ENCODE measurements around the gene ANKRD39.
"Not testable (repeated sequence)": the region's sequence is repeated elsewhere in the genome, so short reads cannot be mapped to it uniquely, and the experiment has no call there.

The ANKRD39 gene

DNA sequence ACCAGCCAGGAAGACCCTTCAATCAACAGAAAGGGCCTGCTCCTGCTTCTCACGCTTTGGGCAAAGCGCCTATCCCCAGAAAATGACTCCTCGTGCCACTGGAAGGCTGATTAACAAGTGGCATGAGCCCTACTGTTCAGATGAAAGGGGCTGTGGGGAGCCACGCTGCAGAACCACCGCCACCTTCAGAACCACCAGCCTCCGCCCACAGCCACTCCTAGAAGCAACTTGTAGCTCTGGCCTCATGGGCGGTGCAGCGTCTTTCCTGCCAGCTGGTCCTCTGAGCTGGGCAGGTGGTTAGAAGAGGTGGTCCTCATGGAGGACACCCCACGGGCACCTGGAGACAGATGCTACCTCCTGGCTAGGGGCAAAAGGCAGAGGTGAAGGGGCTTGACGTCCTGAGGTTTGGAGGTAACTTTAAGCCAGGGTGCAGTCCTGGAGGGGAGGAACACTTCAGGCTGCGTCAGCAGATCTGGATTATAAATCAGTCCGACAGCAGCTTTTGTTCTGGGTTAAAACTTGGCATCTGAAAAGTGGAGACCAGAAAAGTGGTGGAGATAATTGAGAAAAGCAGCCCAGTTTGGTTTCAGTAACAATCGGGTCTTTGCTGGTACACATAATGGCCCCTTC, 12.9 kb upstream of the ANKRD39 start:
- DNase-seq = peak; percentile 36

DNA sequence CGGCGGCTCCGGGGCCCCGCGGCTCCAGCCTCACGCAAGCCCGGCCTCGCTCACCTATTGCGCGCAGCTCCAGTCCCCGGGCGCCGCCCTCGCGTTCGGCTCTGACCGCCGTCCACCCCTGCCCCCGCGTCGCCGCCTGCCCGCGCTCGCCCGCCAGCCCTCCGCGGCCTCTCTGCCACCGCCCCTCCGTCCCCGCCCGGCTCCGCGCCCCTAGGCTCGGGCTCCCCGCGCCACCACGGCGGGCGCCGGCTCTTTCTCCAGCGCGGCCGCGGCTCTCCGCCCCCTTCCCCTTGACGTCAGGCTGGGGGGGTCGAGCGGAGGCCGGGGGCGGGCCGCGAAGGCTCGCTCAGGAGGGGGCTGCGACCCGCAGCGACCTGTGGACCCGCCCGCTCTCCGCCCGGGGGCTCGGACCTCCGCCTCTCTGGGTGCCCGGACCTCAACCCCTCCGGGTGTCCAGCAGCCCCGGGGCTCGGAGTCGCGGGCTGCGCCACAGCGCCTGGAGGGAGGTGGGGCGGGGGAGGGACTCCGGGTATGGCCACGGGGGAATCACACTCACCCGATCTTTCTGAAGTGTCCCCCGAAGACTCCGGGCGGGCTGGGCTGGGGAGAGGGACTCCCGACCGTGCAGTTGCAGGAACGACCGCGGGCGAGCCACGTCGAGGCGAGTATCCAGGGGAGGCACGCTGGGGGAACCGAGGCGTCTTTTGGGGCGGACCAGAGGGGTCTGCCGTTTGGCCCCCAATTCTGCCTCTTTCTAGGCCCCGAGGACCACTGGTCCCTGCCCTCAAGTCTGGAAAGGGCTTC, 12.2 kb upstream of the ANKRD39 start, which contains the start of gene SEMA4C:
SEMA4C (minus strand) TSS at position 259 of the 804 bp plus-strand sequence. CDS start 2,194 bp downstream, outside the sequence.
- DNase-seq = peak; percentile 42

DNA sequence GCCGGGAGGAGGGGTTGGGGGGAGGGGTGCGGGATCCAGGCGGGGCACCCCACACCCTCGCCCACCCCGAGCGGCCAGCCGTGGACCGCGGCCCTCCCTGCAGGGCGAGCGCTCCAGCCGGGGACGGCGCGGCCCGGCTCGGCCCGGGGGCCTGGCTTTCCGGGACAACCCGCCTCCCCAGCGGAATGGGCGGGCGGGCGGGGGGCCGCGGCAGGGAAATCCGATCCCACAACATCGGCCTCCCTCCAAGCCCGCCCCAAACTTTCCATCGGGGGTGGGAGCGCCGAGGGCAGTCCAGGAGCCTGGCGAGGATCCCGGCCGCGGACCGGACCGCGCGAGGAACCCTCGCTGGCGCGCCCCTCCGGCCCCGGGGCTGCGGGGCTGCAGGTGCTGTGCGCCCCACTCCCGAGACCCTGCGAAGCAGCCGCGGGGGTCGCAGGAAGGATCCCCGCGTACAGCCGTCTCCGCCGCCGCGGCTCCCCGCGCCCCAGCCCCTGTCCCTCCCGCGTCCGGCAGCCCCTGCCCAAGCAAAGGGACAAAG, 11.5 kb upstream of the ANKRD39 start:
- DNase-seq = no peak

DNA sequence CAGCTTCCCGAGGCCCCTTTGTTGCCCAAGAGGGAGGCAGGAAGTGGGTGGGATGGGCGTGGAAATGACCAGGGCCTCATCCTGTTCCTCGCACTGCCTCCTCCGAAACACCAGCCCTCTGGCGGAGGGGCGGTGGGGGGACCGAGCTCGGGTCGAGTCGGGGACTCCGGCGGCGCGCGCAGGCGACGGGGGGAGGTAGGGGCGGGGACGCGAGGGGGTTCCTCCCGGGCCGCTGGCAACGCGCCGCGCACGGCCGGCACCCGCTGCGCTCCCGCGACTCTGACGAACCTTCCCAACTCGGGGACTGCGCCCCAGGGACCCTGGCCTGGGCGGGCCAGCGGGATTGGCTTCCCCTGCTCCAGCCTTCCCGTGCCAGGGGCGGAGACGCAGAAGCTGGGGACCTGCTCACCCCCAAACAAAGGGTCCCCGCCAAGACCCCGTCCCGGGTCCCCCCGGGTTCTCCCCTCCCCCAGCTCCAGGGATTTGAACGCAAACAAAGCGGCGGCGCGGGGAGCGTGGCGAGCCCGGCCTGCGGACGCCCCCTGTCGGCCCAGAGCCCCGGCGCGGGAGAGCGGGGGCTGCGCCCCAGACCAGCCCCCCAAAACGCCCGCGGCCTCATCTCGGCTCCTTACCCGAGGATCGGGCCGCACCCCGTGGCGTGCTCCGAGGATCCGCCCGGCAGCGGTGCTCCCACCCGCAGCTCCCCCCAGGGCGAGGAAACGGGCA, 10.9 kb upstream of the ANKRD39 start:
- DNase-seq = peak; percentile 51

DNA sequence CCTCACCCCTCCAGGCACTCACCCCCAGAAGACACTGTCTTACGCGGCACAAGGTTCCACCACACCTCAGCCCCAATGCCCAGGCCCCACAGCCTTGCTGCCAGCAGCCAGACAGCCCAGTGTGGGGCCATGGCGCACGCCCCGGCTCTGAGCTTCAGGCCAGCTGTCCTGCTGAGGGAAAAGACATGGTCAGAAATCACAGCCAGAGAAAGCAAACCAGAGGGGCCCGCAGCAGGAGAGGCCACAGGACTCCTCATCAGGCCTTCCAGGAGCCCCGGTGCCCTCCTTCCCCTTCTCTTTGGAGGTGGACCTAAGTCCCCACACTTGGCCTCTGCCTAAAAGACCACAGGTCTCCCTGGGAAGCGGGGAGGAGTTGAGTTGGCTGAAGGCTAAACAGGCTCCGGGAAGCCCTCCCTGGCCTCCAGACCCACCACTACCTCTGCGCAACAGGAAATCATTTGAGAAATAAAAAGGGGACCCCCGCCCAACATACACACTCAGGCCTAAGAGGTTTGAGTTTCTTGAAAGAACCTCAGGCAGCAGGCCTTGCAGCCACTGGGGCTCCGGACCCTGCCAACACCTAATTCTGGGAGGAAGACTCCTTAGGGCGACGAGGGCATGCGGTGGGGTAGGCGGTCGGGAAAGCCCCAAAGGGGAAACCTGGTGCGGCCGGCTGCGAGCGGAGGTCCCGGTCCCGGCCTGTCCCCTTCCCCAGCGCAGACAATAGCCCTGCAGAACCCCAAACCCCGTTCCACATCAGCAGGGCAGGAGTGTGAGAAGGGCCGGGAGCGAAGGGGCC, 10.1 kb upstream of the ANKRD39 start:
- DNase-seq = no peak

DNA sequence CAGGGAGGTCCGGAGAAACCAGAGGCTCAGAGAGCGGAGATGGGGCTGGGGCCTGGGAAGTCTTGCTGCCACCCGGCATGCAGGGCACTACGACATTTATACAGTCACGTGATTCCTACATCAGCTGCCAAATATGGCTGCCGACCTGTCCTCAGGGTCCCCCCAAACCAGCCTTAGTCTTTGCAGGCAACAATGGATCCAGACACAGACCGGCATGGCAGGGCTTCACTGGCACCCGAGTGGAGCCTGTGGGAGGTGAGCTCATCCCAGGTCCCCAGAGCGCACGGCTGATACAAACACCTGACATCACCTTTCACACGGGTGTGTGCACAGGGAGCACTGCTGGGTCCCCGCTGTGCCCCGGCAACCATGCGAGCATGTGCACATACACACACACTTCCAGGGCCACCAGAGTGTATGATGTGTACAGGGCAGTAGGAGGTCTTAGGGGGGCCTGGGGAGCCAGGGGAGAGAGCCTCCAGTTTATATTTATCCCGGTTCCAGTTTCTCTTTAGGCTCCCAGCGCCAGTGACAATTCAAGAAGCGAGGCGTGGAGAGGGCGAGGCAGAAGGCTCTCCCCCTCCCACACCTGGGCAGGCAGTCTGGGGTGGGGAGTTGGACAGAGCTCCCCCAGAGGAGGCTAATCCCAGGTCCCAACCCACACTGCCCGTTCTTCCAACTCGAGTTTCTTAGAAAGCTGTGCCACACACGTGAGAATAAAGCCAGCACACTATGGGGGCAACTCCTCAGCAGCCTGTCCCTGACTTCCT, 9.4 kb upstream of the ANKRD39 start:
- no peak for DNase-seq

DNA sequence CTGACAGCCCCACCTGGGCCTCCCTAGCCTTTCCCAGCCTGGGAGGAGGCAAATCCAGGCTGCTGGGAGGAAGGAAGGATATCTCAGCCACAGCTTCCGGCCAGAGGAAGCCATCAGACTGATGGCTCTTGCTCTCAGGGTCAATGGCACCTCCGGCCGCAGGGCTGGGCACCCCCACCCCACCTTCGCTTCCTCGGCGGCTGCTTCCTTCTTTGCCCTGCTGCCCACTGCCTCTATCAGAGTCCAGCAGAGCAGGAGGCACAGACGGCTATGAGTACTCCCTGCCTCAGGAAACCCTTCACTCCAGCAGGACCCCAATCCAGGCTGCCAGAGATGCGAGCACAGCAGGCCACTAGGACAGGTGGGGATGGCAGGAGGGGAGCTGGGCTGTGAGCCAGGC, 8.8 kb upstream of the ANKRD39 start:
- DNase-seq = no peak

DNA sequence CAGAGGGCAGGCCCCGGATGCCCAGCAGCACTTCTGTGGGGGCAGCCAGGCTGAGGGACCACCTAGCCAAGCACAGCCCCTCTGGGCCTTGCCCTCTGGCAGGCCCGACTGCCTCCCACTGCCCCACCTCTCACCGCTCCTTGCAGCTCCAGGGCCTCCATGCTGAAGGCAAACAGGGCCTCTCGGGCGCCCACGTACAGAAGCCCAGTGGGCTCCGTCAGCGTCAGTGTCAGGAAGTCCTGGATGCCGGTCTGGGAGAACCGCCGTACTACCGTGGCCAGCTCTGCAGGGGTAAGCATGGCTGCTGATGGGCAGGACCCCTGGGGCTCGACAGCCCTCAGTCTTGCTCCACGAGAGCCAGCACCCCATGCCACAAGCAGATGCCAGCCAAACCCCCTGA, 8.3 kb upstream of the ANKRD39 start:
- DNase-seq = no peak

DNA sequence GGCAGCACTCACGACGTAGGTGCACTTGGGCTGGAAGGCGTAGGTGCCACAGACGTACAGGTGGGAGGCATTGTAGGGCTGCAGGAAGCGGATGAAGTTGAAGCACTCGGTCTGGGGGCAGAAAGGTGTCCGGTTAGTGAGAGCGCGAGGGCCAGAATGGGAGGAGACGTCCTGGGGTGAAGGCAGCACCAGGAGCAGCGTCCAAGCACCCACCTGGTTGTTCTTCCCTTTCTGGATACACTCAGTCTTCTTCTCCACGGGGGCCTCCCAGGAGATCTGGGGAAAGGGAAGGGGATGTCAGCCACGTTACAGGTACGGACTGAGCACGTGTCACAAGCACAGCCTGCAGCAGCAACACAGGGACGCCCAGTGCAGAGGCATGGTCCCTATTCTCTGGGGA, 7.8 kb upstream of the ANKRD39 start:
- no peak for DNase-seq

DNA sequence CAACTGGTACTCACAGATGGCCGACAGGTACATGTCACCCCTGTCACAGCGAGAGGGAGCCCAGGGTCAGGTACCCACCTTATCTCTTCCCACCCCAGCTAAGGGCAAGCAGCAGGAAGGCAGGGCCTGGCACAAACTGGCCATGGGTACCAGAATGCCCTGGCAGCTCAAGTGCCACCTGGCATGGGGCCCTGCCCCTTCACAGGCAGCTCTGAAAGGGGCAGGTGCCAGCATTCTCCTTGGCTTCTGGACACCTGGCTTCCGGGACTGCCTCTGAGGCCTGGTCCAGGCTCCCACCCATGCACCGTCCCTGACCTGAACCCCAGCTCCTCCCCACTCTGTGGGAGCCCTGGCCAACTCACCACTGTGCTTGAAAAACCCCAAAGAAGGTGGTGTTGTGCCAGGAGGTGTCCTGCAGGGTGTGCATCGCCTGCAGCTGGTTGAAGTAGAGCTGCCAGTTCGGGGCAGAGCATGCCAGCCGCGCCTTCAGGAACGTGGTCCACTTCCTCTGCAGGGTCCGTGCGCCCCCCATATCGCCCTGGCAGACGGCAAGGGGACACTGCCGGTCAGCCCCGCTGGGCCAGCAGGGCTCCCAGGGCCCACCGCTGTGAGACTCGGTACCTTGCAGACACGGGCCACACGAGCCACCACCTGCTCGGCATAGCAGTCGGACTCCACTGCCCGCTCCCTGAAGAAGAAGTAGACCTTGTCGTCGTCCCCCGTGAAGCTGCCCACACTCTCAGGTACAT, 6.7 kb upstream of the ANKRD39 start:
- DNase-seq = no peak

DNA sequence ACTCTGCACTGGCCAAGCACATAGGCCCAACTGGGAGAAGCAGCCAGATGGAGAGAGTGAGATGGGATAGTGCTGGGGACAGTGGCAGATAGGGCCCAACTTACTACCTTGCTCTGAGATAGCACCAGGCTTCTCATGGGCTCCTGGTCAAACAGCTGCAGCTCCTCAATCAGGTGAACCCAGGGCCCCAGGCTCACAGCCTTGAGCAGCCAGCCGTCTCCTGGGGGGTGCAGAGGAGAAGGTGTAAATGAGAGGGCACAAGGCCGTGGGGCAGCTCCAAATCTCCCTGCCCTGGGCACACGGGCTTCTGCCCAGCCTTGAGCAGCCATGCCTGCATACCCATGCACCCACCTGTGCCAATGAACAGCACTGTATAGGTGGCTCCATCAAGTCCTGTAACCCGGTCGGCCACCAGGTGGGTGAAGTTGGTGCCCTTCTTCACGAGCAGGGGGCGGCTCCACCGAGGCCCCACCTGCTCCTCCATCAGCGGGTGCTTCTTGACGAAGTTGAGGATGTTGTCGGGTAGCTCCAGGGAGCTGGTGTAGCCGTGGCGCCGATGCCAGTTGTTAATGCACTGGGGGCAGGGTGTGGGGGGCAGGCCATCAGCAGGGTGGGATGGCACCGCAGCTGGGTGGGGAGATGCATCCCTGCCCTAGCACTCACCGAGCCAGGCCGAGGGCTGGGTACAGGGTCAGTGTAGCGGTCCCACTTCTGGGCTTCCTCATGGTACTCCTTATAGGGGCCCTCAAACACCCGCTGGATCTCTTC, 5.9 kb upstream of the ANKRD39 start:
- DNase-seq = no peak

DNA sequence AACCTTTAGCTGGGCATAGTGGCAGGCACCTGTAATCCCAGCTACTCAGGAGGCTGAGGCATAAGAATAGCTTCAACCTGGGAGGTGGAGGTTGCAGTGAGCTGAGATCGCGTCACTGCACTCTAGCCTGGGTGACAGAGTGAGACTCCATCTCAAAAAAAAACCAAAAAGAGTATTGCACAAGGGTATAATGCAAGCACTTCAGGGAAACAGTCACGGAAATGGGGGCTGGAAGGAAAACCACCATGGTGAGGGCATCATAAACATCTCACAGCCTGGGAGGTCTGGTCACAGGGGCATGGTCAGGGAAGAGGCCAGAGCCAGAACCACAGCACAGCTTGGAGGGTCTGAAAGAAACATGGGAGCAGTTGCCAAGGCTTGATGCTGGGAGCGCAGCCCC, 5.2 kb upstream of the ANKRD39 start:
- not testable (repeated sequence) for DNase-seq

DNA sequence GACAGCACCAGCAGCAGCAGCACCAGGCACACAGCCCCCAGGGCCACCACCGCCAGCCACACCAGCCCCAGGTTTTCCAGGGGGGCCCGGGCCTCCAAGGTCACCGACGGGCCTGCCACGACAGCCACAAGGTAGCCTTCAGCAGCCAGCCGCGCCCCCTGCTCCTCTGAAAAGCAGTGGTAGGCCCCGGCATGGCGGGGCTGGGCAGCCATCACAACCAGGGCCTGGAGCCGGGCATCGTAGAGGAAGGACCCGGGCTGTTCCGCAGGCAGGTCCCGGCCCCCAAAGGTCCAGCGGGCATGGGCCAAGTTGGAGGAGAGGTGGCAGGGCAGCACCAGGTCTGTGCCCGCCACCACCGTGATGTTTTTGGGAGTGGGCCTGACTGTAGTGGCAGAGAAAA, 3.3 kb upstream of the ANKRD39 start:
- DNase-seq = no peak

DNA sequence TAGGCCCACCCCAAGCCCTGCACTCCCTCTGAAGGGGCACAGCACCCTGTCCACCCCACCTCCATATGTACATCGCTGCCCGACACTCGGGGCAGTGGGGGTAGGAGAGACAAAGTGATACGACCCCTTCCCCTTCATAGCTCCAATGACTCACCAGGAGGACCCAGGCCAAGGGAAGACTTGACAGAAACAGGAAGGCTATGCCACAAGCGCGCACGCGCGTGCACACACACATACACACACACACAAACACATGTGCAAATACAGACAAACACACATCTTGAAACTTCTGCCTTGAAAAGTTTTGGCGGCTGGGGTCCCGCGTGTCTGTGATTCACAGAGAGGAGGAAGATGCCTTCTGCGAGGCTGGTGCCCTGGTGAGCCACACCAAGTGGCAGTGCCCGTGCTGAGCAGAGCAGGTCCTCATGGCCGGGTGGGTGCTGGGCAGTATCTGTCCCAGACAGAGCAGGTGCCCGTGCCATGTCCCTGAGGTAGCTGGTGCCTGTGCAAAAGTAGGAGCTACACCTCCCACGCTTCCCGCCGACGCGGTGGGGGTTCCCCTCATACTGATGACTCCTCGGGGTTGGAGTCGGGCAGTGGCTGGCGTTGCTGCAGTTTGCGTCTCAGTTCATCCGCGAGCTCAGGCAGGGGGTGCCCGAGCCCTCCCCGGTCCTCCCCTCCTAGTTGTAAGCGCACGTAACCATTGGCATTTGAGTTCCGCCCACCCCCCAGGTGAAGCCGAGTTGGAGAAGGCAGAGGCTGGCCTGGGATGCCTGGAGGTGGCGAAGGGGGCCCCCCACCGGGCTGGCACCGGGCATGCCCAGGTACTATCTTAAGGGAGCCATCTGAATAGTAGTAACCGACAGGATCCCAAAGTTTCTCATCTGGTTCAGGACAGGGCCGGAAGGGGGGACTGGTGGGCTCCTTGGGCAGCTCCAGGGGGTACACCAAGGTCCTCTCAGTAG, 2.5 kb upstream of the ANKRD39 start:
- DNase-seq = no peak

DNA sequence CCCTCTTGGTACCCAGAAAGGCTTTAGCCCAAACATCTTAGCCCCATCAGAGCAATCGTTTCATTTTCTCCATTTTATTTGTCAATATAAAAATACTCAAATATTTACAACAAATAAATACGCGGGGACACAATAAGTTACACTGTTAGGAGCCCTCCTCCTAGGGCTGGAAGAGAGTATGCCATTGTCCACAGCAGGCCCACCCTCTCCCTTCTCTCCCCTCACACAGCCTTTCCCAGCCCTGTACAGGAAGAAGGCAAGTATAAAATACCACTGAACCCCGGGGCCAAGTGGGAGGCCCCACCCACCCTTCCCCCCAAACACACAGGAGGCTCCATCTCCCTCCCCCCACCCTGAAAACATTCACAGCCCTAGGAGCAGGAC, 1.9 kb upstream of the ANKRD39 start:
- no peak for DNase-seq

DNA sequence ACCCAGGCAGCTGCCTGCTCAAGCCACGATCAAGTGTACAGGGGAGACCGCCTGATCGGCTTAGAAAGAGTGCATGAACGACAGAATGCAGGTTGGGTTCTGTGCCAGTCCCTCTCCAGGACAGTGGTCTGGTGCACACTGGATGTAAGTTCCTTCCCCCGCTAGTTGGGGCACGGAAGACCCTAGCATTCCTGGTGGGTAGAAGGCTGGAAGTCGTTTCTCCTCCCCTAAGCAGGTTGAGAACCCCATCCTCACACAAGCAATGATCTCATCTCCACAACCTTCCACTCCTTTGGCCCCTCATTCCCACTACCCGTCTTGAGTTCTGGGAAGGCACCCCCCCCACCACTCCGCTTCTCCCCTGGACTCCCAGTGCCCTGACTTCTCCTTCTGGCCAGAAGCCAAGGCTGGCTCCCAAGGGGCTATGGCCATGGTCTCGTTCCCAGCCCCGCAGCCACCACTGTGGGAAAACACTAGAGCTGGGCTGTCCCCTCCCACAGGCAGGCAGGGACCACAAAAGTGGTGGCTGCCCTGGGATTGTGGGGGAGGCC, 1.4 kb upstream of the ANKRD39 start:
- DNase-seq = no peak

DNA sequence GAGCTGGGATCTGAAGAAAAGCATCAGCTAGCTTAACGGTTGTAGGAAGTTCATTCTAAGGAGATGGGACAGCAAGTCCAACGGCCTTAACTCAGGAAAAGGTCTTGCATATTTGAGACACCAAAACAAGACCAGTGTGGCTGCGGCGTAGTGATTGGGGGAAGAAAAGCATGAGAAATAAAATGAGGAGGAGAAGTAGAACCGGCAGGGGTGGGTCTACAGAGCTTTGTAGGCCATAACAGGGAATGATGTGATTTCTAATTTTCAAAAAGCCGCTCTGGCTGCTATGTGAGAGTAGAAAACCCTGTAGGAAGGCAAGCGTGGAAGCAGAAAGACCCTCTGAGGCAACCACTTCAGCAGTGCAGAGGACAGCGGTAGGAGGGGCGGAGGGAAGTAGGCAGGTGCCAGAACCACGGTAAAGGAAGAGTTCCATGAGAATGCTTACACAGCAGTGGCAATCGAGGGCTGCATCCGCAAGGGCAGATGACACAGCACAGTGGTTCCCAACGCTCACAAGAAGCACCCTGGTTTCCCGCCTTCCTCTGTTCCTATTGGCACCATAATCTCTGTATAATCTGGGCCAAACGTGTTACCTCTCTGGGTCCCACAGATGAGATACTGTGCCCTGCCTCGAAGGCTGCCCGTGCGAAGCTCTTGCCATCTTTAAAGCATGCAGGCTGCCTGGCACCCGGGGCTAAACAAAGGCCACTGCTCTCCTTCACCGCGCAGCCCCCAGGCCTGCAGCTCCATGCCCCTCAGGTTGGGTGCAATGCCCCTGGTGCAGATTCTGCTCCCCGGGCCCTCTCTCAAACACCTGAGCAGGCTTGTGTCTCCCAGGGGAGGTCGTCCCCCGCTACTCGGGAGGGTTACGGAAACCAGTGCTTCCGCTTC, 795 bp downstream of the ANKRD39 start:
- peak; percentile 37 for DNase-seq

DNA sequence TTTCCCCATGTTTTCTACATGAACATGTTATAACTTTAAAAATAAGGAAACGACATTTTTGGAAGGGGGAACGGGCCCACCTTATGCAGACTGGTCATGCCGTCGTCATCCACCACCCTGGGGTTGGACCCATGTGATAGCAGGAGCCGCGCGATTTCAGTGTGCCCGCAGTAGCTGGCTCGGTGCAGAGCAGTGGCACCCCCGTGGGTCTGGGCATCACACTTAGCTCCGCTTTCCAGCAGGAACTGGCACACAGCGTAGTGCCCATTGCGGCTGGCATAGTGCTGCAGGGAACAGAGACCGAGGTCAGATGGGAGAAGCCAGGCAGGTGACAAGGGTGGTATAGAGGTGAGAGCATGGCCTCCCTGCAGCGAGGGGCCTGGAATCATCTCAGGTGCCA, 4.5 kb downstream of the ANKRD39 start:
- DNase-seq = no peak

Measured in effector CD8-positive, alpha-beta T cell (primary cell).